ENCODE data around the gene LHFPL6. TPM values are rescaled to one million over a fixed set of nuclear protein-coding genes. Genes with fewer than 3 reads are reported as not detected.

Gene LHFPL6
- total and polyA plus RNA-seq, 9 of the 15 experiments (the other 6 are each of a cell fraction or from before 2014, with no cell fraction given): 0.18 TPM; not detected in 8

DNA sequence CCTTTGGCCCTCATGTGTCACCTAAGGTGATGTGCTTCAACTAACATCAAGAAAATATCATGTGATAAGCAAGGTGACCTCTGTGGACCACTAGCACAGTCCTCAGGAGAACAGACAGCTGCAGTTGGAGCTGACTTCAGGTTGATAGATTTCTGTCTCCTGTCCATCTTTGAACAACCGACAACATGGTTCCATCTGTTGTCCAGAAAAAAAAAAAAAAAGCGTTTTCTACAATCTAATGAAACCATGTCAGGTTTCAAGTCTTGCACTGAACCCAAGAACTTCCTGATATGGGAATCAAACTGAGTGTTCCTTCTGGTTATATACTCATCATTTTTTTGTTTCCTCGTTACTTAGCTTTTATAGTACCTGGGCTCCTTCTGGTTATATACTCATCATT is 75.7 kb downstream of the LHFPL6 start (continued):
- TF ChIP-seq, protein P1, sequence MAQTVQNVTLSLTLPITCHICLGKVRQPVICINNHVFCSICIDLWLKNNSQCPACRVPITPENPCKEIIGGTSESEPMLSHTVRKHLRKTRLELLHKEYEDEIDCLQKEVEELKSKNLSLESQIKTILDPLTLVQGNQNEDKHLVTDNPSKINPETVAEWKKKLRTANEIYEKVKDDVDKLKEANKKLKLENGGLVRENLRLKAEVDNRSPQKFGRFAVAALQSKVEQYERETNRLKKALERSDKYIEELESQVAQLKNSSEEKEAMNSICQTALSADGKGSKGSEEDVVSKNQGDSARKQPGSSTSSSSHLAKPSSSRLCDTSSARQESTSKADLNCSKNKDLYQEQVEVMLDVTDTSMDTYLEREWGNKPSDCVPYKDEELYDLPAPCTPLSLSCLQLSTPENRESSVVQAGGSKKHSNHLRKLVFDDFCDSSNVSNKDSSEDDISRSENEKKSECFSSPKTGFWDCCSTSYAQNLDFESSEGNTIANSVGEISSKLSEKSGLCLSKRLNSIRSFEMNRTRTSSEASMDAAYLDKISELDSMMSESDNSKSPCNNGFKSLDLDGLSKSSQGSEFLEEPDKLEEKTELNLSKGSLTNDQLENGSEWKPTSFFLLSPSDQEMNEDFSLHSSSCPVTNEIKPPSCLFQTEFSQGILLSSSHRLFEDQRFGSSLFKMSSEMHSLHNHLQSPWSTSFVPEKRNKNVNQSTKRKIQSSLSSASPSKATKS (CRISPR knock-in tag; IDR thresholded peaks at IDR 0.05): no peak
- no peak for TF ChIP-seq HNRNPH1 (optimal IDR thresholded peaks at IDR 0.05; ENCODE audit: low read depth, low read length)
- TF ChIP-seq ZNF324 (CRISPR knock-in tag; IDR thresholded peaks at IDR 0.05): no peak
- no peak for TF ChIP-seq POLR2H (tag; IDR thresholded peaks at IDR 0.05; ENCODE audit: low read depth)
- TF ChIP-seq, protein P2, sequence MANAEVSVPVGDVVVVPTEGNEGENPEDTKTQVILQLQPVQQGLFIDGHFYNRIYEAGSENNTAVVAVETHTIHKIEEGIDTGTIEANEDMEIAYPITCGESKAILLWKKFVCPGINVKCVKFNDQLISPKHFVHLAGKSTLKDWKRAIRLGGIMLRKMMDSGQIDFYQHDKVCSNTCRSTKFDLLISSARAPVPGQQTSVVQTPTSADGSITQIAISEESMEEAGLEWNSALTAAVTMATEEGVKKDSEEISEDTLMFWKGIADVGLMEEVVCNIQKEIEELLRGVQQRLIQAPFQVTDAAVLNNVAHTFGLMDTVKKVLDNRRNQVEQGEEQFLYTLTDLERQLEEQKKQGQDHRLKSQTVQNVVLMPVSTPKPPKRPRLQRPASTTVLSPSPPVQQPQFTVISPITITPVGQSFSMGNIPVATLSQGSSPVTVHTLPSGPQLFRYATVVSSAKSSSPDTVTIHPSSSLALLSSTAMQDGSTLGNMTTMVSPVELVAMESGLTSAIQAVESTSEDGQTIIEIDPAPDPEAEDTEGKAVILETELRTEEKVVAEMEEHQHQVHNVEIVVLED (CRISPR knock-in tag; IDR thresholded peaks at IDR 0.05): no peak
- TF ChIP-seq ZBTB7A (IDR thresholded peaks at IDR 0.05; ENCODE audit: borderline replicate concordance, control insufficient read depth, low read depth, low read length): no peak
- no peak for TF ChIP-seq SP2 (IDR thresholded peaks at IDR 0.05; ENCODE audit: extremely low read depth, low read depth, low read length, poor library complexity, severe bottlenecking)
- TF ChIP-seq, protein P3, sequence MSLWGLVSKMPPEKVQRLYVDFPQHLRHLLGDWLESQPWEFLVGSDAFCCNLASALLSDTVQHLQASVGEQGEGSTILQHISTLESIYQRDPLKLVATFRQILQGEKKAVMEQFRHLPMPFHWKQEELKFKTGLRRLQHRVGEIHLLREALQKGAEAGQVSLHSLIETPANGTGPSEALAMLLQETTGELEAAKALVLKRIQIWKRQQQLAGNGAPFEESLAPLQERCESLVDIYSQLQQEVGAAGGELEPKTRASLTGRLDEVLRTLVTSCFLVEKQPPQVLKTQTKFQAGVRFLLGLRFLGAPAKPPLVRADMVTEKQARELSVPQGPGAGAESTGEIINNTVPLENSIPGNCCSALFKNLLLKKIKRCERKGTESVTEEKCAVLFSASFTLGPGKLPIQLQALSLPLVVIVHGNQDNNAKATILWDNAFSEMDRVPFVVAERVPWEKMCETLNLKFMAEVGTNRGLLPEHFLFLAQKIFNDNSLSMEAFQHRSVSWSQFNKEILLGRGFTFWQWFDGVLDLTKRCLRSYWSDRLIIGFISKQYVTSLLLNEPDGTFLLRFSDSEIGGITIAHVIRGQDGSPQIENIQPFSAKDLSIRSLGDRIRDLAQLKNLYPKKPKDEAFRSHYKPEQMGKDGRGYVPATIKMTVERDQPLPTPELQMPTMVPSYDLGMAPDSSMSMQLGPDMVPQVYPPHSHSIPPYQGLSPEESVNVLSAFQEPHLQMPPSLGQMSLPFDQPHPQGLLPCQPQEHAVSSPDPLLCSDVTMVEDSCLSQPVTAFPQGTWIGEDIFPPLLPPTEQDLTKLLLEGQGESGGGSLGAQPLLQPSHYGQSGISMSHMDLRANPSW (CRISPR knock-in tag; IDR thresholded peaks at IDR 0.05): no peak
- TF ChIP-seq, protein P4, sequence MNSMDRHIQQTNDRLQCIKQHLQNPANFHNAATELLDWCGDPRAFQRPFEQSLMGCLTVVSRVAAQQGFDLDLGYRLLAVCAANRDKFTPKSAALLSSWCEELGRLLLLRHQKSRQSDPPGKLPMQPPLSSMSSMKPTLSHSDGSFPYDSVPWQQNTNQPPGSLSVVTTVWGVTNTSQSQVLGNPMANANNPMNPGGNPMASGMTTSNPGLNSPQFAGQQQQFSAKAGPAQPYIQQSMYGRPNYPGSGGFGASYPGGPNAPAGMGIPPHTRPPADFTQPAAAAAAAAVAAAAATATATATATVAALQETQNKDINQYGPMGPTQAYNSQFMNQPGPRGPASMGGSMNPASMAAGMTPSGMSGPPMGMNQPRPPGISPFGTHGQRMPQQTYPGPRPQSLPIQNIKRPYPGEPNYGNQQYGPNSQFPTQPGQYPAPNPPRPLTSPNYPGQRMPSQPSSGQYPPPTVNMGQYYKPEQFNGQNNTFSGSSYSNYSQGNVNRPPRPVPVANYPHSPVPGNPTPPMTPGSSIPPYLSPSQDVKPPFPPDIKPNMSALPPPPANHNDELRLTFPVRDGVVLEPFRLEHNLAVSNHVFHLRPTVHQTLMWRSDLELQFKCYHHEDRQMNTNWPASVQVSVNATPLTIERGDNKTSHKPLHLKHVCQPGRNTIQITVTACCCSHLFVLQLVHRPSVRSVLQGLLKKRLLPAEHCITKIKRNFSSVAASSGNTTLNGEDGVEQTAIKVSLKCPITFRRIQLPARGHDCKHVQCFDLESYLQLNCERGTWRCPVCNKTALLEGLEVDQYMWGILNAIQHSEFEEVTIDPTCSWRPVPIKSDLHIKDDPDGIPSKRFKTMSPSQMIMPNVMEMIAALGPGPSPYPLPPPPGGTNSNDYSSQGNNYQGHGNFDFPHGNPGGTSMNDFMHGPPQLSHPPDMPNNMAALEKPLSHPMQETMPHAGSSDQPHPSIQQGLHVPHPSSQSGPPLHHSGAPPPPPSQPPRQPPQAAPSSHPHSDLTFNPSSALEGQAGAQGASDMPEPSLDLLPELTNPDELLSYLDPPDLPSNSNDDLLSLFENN (IDR thresholded peaks at IDR 0.05; ENCODE audit: low read depth in 2 of 2, low read length in 2 of 2): no peak
- TF ChIP-seq ZNF212 (CRISPR knock-in tag; IDR thresholded peaks at IDR 0.05): no peak
